ENCODE data around the gene HYAL3. TPM values are rescaled to one million over a fixed set of nuclear protein-coding genes. Genes with fewer than 3 reads are reported as not detected.
"Not testable (repeated sequence)": the region's sequence is repeated elsewhere in the genome, so short reads cannot be mapped to it uniquely, and the experiment has no call there.

HYAL3 gene
- total RNA-seq, 4 donors from 2014 or later: 1.9 to 4.1 (median 2.6) TPM

GRCh38 chr3:50314816-50315215 lies 15.6 kb upstream of the HYAL3 start:
- WGBS, 2 donors: 93 to 95% methylated on average over 4 of the region's 4 CpGs
- no peak overlapping the region for H3K4me3 ChIP-seq (ENCODE audit: low read depth, poor library complexity, severe bottlenecking)
- no peak for DNase-seq (ENCODE audit: low spot score in 2 of 2)
- intact Hi-C loops (cut with DNase I; ENCODE audit: low total_unique reads): no loop called here
- no peak for TF ChIP-seq POLR2A (IDR thresholded peaks at IDR 0.05)
- TF ChIP-seq CTCF (IDR thresholded peaks at IDR 0.05): no peak

- DNase-seq (ENCODE audit: low spot score in 2 of 2): no peak
- H3K4me3 ChIP-seq (ENCODE audit: low read depth, poor library complexity, severe bottlenecking): no peak overlapping the region
- intact Hi-C loops (cut with DNase I; ENCODE audit: low total_unique reads): no loop called here
- WGBS, 2 donors: 58% methylated on average over 3 of the region's 3 CpGs
- TF ChIP-seq CTCF (IDR thresholded peaks at IDR 0.05) (no peak), POLR2A (IDR thresholded peaks at IDR 0.05) (no peak)
These were observed 15.1 kb upstream of the HYAL3 start for GRCh38 chr3:50314342-50314741.

GRCh38 chr3:50312041-50312440 lies 12.8 kb upstream of the HYAL3 start:
- intact Hi-C loops (cut with DNase I; ENCODE audit: low total_unique reads); DNase-seq (ENCODE audit: low spot score in 2 of 2): not testable (repeated sequence)
- WGBS, 2 donors: 66 to 82% methylated on average over 7 to 13 of the region's 32 CpGs
- peak overlapping the region; percentile 3 for H3K4me3 ChIP-seq (ENCODE audit: low read depth, poor library complexity, severe bottlenecking)

- TF ChIP-seq CTCF (IDR thresholded peaks at IDR 0.05) (no peak), POLR2A (IDR thresholded peaks at IDR 0.05) (no peak)
These were observed 5.4 kb upstream of the HYAL3 start for GRCh38 chr3:50304601-50305000.

GRCh38 chr3:50303013-50303815 lies 4.0 kb upstream of the HYAL3 start, which contains the start of gene HYAL1:
TSS of gene HYAL1 (minus strand) at chr3:50303574. CDS start at chr3:50302956, 618 bp downstream.
- DNase-seq (ENCODE audit: low spot score in 2 of 2): peak; percentile 54 to 91
- no peak within 1 kb of the TSS for H3K4me3 ChIP-seq (ENCODE audit: low read depth, poor library complexity, severe bottlenecking)
- whole genome bisulfite sequencing, 2 donors: 57 to 72% methylated on average over 11 to 13 of the region's 14 CpGs
- TF ChIP-seq POLR2A (IDR thresholded peaks at IDR 0.05): no peak
- no peak for TF ChIP-seq CTCF (IDR thresholded peaks at IDR 0.05)
- intact Hi-C loops (cut with DNase I; ENCODE audit: low total_unique reads): no loop called here

More at GRCh38 chr3:50304601-50305000, 5.4 kb upstream of the HYAL3 start:
- intact Hi-C loops (cut with DNase I; ENCODE audit: low total_unique reads): no loop called here
- no peak for DNase-seq (ENCODE audit: low spot score in 2 of 2)
- no peak overlapping the region for H3K4me3 ChIP-seq (ENCODE audit: low read depth, poor library complexity, severe bottlenecking)

GRCh38 chr3:50302095-50303012 lies 3.1 kb upstream of the HYAL3 start:
- WGBS, 2 donors: 88 to 89% methylated on average over 20 to 24 of the region's 32 CpGs
- intact Hi-C loops (cut with DNase I; ENCODE audit: low total_unique reads): no loop called here
- TF ChIP-seq POLR2A (IDR thresholded peaks at IDR 0.05): no peak
- TF ChIP-seq CTCF (IDR thresholded peaks at IDR 0.05): no peak
- DNase-seq (ENCODE audit: low spot score in 2 of 2): peak; percentile 19 to 87
- H3K4me3 ChIP-seq (ENCODE audit: low read depth, poor library complexity, severe bottlenecking): no peak overlapping the region

Data from lower leg skin (tissue), 4 donors.